Uterine smooth muscle cell (primary cell): ENCODE data around the gene ZFP82. TPM values are rescaled to one million over a fixed set of nuclear protein-coding genes. Genes with fewer than 3 reads are reported as not detected.

ENCODE experiments used
- total RNA-seq: library from RNA; depleted of rRNA; stranded (reverse); fragments of >200 nt; gene quantifications from 2 replicates; pipeline ENCODE4 v1.2.3, GENCODE V29; 2014

The ZFP82 gene
- 6.4 and 10.1 TPM in 2 replicates for total RNA-seq

DNA sequence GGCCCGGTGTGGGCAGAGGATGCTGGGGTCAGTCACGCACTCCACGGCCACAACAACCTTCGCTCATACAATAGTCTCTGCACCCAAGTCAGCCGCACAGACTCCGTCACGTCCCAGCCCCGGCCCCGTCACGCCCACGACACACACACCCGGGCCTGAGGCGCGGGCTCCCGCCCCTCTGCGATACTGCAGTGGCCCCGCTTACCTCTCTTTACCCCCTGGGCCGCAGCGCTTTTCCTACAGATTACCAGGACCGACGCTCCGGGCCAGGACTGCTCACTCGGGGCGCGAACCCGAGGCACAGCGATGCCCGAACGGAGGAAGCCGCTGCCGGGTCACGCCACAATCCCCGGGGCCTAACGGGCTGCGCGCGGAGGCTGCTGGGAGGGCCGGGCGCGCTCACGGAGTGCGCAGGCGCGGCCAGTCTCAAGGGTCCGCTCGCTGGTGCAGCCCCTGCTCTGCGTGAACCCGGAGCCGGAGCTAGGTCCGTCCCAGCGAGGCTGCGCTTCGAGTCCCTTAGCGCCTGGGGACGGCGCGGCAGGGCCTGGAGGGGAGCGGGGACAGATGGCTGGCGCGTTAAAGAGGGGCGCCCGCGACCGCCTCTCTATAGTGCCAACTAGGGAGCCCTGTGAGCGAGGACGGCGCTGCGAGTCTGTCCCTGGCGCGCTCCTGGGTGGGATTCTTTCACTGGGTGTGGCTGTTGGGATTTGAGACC lies at the start of gene ZFP82:
ZFP82 (minus strand) TSS at position 358 of the 715 bp plus-strand sequence. CDS start 8,855 bp downstream, outside the sequence.

DNA sequence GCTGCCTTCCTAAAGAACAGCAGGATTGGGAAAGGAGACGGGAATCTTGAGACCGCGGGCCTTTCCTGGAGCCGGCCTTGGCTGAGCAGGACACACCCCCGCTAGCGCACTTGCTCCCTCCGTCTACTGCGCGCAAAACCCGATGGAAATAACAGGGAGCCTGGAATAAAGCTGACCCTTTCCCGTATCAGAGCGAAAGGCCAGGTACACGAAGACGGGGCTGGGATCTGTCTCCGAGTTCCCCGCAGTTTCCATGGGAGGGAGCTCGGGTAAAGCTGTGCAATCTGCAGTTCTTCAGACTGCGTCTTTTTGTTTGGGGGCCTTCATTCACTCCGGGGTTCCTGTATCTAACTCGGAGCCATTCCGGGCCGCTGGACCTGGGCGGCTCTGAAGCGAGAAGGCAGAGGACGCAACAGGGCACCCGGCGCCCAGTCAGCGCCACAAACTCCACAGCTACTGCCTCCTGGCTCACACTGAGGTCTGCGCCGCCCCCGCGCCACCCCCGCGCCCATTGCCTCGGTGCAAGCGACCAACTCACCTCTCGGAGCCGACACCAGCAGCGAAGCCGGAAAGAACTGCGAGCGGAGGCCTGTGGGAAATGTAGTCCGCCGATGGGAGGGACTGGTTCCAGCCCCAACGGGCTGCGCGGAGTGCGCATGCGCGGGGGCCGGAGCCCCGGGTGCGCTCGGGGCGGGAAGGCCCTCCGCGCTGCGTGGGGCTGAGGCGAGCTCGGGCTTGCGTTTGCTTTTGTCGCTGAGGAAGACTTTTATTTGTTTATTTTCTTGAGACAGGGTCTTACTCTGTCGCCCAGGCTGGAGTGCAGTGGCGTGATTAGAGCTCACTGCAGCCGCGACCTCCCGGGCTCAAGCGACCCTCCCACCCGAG lies 39.6 kb downstream of the ZFP82 start, which contains the start of gene ZFP14:
ZFP14 (minus strand) TSS at position 577 of the 885 bp plus-strand sequence. CDS start 11,309 bp downstream, outside the sequence.

Other genes with a start within 250 kb of the ZFP82 start
- 4.4 and 5.2 TPM in 2 replicates for gene ZNF565, start 204.0 kb downstream of the ZFP82 start, total RNA-seq
- gene ZNF146, start 203.5 kb downstream of the ZFP82 start, total RNA-seq: 92.7 and 131 TPM in 2 replicates
- gene ZFP14, start 39.4 kb downstream of the ZFP82 start, total RNA-seq: 2.3 and 4.7 TPM in 2 replicates
- gene ZNF566, start 70.9 kb upstream of the ZFP82 start, total RNA-seq: 6.4 and 8.6 TPM in 2 replicates
- 9.2 and 21.6 TPM in 2 replicates for gene ZNF260, start 109.6 kb upstream of the ZFP82 start, total RNA-seq
- gene ZNF529, start 154.6 kb upstream of the ZFP82 start, total RNA-seq: 8.5 and 11.2 TPM in 2 replicates
- 6.8 and 9.6 TPM in 2 replicates for gene ZNF382, start 186.7 kb upstream of the ZFP82 start, total RNA-seq
- gene ZNF461, start 248.2 kb upstream of the ZFP82 start, total RNA-seq: 8.7 and 10.9 TPM in 2 replicates